OCI-LY3 (cell line): ENCODE measurements around the gene MDGA2.
"Not testable (repeated sequence)": the region's sequence is repeated elsewhere in the genome, so short reads cannot be mapped to it uniquely, and the experiment has no call there.

Experiments
- H2AFZ ChIP-seq: fragments of 200-600, 300-600 bp; shearing (Covaris generic); 2 replicates; pipeline ENCODE4 v1.6.0; 2014; ENCODE audit warnings: antibody characterized with exemption, low read depth, low read length
- H3K27ac ChIP-seq: fragments of 200-600, 300-600 bp; sonication (generic); 2 replicates; pipeline ENCODE4 v1.5.1; 2014; ENCODE audit warnings: mild to moderate bottlenecking, low read length, moderate library complexity, mixed read lengths
- H3K27me3 ChIP-seq: fragments of 200-600, 300-600 bp; sonication (generic); 2 replicates; pipeline ENCODE4 v1.6.1; 2014; ENCODE audit warnings: low read depth, low read length, mixed read lengths
- H3K36me3 ChIP-seq: fragments of 200-600, 300-600 bp; sonication (generic); replicated peaks from 2 replicates; pipeline ENCODE3; 2014; ENCODE audit warnings: low read depth, low read length, mixed read lengths
- H3K4me1 ChIP-seq: fragments of 300-600, 200-600 bp; sonication (generic); 2 replicates; pipeline ENCODE4 v1.6.1; 2014; ENCODE audit warnings: low read length, mixed read lengths
- H3K4me2 ChIP-seq: fragments of 200-600, 300-600 bp; sonication (generic); 2 replicates; pipeline ENCODE4 v1.6.1; 2014; ENCODE audit warnings: low read length, mixed read lengths
- H3K4me3 ChIP-seq: fragments of 300-600, 200-600 bp; sonication (generic); 2 replicates; pipeline ENCODE4 v1.5.1; 2014; ENCODE audit warnings: antibody characterized with exemption, mild to moderate bottlenecking, low read length, moderate library complexity
- H3K79me2 ChIP-seq: fragments of 300-600, 200-600 bp; shearing (Covaris generic); 2 replicates; pipeline ENCODE4 v1.6.1; 2014; ENCODE audit warnings: mild to moderate bottlenecking, low read length, mixed read lengths
- H3K9ac ChIP-seq: fragments of 300-600, 200-600 bp; shearing (Covaris generic); 2 replicates; pipeline ENCODE4 v1.6.0; 2014; ENCODE audit warnings: mild to moderate bottlenecking, low read length, moderate library complexity
- H3K9me3 ChIP-seq: fragments of 200-600, 300-600 bp; shearing (Covaris generic); 2 replicates; pipeline ENCODE4 v1.6.1; 2014; ENCODE audit warnings: low read length, mixed read lengths; ENCODE audit not compliant: insufficient read depth
- H4K20me1 ChIP-seq: fragments of 200-600, 300-600 bp; sonication (generic); 2 replicates; pipeline ENCODE4 v1.6.1; 2016; ENCODE audit warnings: low read length, mixed read lengths; ENCODE audit not compliant: insufficient read depth
- EZH2phosphoT487 ChIP-seq: fragments of 200-600 bp; shearing (Covaris generic); IDR thresholded peaks from 2 replicates; pipeline ENCODE4 v1.6.1; 2018; ENCODE audit warnings: antibody characterized with exemption, mixed run types, low read depth
- TF ChIP-seq, protein P1 (sequence below): fragments of 200-600, 300-600 bp; sonication (generic); IDR thresholded peaks from 2 replicates; pipeline ENCODE4 v1.5.1; 2014; ENCODE audit warnings: antibody characterized with exemption, low read length, low read depth

The MDGA2 gene

GRCh38 chr14:47657143-47657542 is 18.3 kb downstream of the MDGA2 start:
- H3K4me2 ChIP-seq, result no peak overlapping the region
- no peak overlapping the region for H3K27ac ChIP-seq
- no peaks in the 10 kb centered on the region for H3K4me1 ChIP-seq
- H3K27me3 ChIP-seq, result no peaks in the 10 kb centered on the region
- no peaks in the 10 kb centered on the region for H3K36me3 ChIP-seq
- H2AFZ ChIP-seq, result no peak overlapping the region
- TF ChIP-seq, protein P1, sequence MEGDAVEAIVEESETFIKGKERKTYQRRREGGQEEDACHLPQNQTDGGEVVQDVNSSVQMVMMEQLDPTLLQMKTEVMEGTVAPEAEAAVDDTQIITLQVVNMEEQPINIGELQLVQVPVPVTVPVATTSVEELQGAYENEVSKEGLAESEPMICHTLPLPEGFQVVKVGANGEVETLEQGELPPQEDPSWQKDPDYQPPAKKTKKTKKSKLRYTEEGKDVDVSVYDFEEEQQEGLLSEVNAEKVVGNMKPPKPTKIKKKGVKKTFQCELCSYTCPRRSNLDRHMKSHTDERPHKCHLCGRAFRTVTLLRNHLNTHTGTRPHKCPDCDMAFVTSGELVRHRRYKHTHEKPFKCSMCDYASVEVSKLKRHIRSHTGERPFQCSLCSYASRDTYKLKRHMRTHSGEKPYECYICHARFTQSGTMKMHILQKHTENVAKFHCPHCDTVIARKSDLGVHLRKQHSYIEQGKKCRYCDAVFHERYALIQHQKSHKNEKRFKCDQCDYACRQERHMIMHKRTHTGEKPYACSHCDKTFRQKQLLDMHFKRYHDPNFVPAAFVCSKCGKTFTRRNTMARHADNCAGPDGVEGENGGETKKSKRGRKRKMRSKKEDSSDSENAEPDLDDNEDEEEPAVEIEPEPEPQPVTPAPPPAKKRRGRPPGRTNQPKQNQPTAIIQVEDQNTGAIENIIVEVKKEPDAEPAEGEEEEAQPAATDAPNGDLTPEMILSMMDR, result no peak
- no peak for TF ChIP-seq EZH2phosphoT487
- H4K20me1 ChIP-seq, result no peaks in the 10 kb centered on the region
- no peaks in the 10 kb centered on the region for H3K79me2 ChIP-seq
- no peak overlapping the region for H3K4me3 ChIP-seq
- no peak overlapping the region for H3K9ac ChIP-seq
- no peaks in the 10 kb centered on the region for H3K9me3 ChIP-seq

DNA sequence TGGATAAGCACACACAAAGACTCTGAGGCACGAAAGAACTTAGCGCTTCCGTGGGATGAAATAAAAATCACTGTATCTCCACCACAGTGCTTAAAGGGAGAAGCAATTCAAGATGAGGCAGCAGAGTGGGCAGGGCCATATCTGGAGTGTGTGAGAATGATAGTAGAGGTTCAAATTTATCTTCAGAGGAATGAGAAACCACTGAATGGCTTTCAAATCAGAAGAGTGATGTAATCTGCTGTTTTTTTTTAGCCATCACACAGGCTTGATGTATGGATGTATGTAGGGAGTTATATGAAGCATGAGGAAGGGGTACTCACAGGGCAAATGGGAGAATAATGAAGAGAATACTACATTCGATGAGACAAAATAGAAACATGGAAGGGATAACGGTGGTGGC is 24.1 kb downstream of the MDGA2 start:
- H3K36me3 ChIP-seq, result no peaks in the 10 kb centered on the region
- no peaks in the 10 kb centered on the region for H3K79me2 ChIP-seq
- no peak overlapping the region for H3K4me3 ChIP-seq
- H4K20me1 ChIP-seq, result no peaks in the 10 kb centered on the region
- H3K27ac ChIP-seq, result no peak overlapping the region
- no peak overlapping the region for H3K9ac ChIP-seq
- H3K4me1 ChIP-seq, result no peaks in the 10 kb centered on the region
- no peak for TF ChIP-seq EZH2phosphoT487
- TF ChIP-seq, protein P1, result no peak
- H3K9me3 ChIP-seq, result no peaks in the 10 kb centered on the region
- H3K4me2 ChIP-seq, result no peak overlapping the region
- H2AFZ ChIP-seq, result no peak overlapping the region
- H3K27me3 ChIP-seq, result no peaks in the 10 kb centered on the region

DNA sequence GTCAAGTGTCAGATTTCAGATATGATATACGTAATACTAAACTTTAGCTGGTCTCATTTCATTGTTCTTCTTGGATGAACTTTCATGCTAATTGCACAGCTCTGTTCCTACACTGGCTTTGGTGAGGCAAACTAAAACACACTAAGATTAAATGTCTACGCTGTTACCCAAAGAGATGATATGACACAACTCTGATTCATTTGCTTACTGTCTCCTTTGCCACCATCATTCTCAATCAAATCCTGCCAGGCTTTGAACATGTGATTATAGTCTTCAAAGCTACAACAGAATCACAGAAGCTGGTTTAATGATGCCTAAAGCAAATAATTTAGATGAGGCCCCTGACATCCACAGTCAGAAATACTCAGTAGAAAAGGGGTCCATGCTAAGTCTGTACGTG is 37.7 kb downstream of the MDGA2 start:
- Histone ChIP-seq H3K4me2 (no peak overlapping the region), H4K20me1 (no peaks in the 10 kb centered on the region), H3K27me3 (no peaks in the 10 kb centered on the region), H3K79me2 (no peaks in the 10 kb centered on the region), H3K4me3 (no peak overlapping the region), H3K9ac (no peak overlapping the region), H3K9me3 (no peaks in the 10 kb centered on the region), H3K4me1 (no peaks in the 10 kb centered on the region), H2AFZ (no peak overlapping the region), H3K27ac (no peak overlapping the region), H3K36me3 (no peaks in the 10 kb centered on the region)
- TF ChIP-seq, protein P1, result no peak
- TF ChIP-seq EZH2phosphoT487, result no peak

- H3K9ac ChIP-seq, result no peak overlapping the region
- no peak overlapping the region for H3K4me3 ChIP-seq
- no peaks in the 10 kb centered on the region for H4K20me1 ChIP-seq
- no peak overlapping the region for H3K4me2 ChIP-seq
- H3K4me1 ChIP-seq, result no peaks in the 10 kb centered on the region
- H2AFZ ChIP-seq, result no peak overlapping the region
- no peaks in the 10 kb centered on the region for H3K79me2 ChIP-seq
- no peaks in the 10 kb centered on the region for H3K27me3 ChIP-seq
- no peak for TF ChIP-seq EZH2phosphoT487
- TF ChIP-seq, protein P1, result no peak
- H3K36me3 ChIP-seq, result no peaks in the 10 kb centered on the region
- H3K9me3 ChIP-seq, result no peaks in the 10 kb centered on the region
- no peak overlapping the region for H3K27ac ChIP-seq
Observed at GRCh38 chr14:47626151-47627035, 49.0 kb downstream of the MDGA2 start.

GRCh38 chr14:47624126-47624525 is 51.3 kb downstream of the MDGA2 start:
- H4K20me1 ChIP-seq, H3K79me2 ChIP-seq, H3K27ac ChIP-seq, H3K9ac ChIP-seq, H3K4me1 ChIP-seq, H2AFZ ChIP-seq, H3K4me3 ChIP-seq, H3K36me3 ChIP-seq, H3K4me2 ChIP-seq, H3K27me3 ChIP-seq, H3K9me3 ChIP-seq: not testable (repeated sequence)
